ENCODE data around the gene NKAIN1. TPM values are rescaled to one million over a fixed set of nuclear protein-coding genes. Genes with fewer than 3 reads are reported as not detected.

The NKAIN1 gene
- total RNA-seq, 1 donor from 2014 or later = 2.2 TPM

DNA sequence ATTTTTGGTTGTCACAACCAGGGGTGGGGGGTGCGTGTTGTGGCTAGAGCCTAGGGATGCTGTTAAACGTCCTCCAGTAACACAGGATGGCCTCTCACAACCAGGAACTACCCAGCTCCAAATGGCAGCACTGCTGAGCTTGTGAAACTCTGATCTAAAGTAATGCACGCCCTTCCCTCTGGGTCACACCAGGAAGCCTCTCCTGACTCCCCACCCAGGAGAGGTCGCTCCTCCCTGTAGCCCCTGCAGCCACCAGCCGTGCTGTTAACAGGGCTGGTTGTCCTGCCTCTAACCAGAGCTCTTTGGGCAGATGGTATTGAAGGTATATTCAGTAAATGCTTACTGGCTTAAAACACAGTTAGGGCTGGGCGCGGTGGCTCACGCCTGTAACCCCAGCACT is 73.2 kb downstream of the NKAIN1 start:
- Mint-ChIP-seq H3K4me1 (ENCODE audit: unreplicated experiment) (peaks cover 14% of the 10 kb centered on the region), H3K4me3 (ENCODE audit: unreplicated experiment) (no peak overlapping the region), H3K27ac (ENCODE audit: unreplicated experiment) (no peak overlapping the region), H3K27me3 (ENCODE audit: unreplicated experiment) (peaks cover 2% of the 10 kb centered on the region), H3K9me3 (ENCODE audit: unreplicated experiment) (no peaks in the 10 kb centered on the region), H3K36me3 (ENCODE audit: unreplicated experiment) (no peaks in the 10 kb centered on the region)
- DNase-seq (ENCODE audit: extremely low spot score, unreplicated experiment) = no peak
- TF ChIP-seq, protein P1, sequence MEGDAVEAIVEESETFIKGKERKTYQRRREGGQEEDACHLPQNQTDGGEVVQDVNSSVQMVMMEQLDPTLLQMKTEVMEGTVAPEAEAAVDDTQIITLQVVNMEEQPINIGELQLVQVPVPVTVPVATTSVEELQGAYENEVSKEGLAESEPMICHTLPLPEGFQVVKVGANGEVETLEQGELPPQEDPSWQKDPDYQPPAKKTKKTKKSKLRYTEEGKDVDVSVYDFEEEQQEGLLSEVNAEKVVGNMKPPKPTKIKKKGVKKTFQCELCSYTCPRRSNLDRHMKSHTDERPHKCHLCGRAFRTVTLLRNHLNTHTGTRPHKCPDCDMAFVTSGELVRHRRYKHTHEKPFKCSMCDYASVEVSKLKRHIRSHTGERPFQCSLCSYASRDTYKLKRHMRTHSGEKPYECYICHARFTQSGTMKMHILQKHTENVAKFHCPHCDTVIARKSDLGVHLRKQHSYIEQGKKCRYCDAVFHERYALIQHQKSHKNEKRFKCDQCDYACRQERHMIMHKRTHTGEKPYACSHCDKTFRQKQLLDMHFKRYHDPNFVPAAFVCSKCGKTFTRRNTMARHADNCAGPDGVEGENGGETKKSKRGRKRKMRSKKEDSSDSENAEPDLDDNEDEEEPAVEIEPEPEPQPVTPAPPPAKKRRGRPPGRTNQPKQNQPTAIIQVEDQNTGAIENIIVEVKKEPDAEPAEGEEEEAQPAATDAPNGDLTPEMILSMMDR (IDR thresholded peaks at IDR 0.05) = no peak

DNA sequence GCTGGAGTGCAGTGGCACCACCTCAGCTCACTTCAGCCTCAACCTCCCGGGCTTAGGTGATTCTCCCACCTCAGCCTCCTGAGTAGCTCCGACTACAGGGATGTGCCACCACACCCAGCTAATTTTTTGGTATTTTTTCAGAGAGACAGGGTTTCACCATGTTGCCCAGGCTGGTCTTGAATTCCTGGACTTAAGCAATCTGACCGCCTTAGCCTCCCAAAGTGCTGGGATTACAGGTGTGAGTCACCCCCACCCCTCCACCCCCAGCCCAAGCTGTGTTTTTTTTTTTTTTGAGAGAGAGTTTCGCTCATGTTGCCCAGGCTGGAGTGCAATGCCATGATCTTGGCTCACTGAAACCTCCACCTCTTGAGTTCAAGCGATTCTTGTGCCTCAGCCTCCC is 75.4 kb downstream of the NKAIN1 start:
- H3K9me3 Mint-ChIP-seq (ENCODE audit: unreplicated experiment) = no peaks in the 10 kb centered on the region
- no peak overlapping the region for H3K4me3 Mint-ChIP-seq (ENCODE audit: unreplicated experiment)
- H3K27me3 Mint-ChIP-seq (ENCODE audit: unreplicated experiment) = peaks cover 2% of the 10 kb centered on the region
- peaks cover 5% of the 10 kb centered on the region for H3K4me1 Mint-ChIP-seq (ENCODE audit: unreplicated experiment)
- TF ChIP-seq, protein P1 (IDR thresholded peaks at IDR 0.05) = no peak
- H3K27ac Mint-ChIP-seq (ENCODE audit: unreplicated experiment) = no peak overlapping the region
- no peak for DNase-seq (ENCODE audit: extremely low spot score, unreplicated experiment)
- H3K36me3 Mint-ChIP-seq (ENCODE audit: unreplicated experiment) = no peaks in the 10 kb centered on the region

DNA sequence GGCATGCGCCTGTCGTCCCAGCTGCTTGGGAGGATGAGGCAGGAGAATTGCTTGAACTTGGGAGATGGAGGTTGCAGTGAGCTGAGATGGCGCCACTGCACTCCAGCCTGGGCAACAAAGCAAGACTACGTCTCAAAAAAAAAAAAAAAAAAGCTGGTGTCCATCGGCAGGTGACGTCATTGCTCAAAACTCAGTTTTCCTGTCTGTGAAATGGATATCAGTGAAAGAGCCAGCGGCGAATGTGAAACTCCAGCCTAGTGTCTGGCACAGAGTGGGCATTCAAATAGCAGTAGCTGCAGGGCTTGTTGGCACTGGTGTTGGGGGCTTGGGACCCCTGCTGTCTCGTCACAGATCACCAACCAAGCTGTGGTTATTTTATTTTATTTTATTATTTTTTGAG is 75.8 kb downstream of the NKAIN1 start:
- H3K4me1 Mint-ChIP-seq (ENCODE audit: unreplicated experiment) = peaks cover 5% of the 10 kb centered on the region
- TF ChIP-seq, protein P1 (IDR thresholded peaks at IDR 0.05) = no peak
- no peak overlapping the region for H3K4me3 Mint-ChIP-seq (ENCODE audit: unreplicated experiment)

DNA sequence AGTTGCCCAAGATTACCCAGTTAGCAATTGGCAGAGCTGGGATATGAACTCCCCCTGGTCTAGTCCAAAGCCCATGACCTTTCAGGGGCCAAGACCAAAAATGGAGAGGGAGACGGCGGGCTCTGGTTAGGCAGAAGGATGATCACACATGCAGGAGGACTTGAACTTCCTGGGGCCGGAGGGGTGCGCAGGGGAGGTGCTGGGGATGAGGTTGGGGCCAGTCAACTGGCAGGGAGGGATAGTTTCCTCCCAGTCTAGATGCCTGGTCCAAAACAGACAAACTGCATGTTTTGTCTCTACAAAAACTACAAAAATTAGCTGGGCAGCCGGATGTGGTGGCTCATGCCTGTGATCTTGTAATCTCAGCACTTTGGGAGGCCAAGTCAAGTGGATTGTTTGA is 78.1 kb downstream of the NKAIN1 start:
- Mint-ChIP-seq H3K27ac (ENCODE audit: unreplicated experiment) (no peak overlapping the region), H3K9me3 (ENCODE audit: unreplicated experiment) (no peaks in the 10 kb centered on the region), H3K4me3 (ENCODE audit: unreplicated experiment) (no peak overlapping the region), H3K36me3 (ENCODE audit: unreplicated experiment) (peaks cover 4% of the 10 kb centered on the region), H3K4me1 (ENCODE audit: unreplicated experiment) (peaks cover 5% of the 10 kb centered on the region), H3K27me3 (ENCODE audit: unreplicated experiment) (peaks cover 2% of the 10 kb centered on the region)
- TF ChIP-seq, protein P1 (IDR thresholded peaks at IDR 0.05) = no peak
- DNase-seq (ENCODE audit: extremely low spot score, unreplicated experiment) = no peak

More for the DNA sequence above, 75.8 kb downstream of the NKAIN1 start:
- no peak for DNase-seq (ENCODE audit: extremely low spot score, unreplicated experiment)
- Mint-ChIP-seq H3K9me3 (ENCODE audit: unreplicated experiment) (no peaks in the 10 kb centered on the region), H3K27ac (ENCODE audit: unreplicated experiment) (no peak overlapping the region), H3K27me3 (ENCODE audit: unreplicated experiment) (peaks cover 2% of the 10 kb centered on the region), H3K36me3 (ENCODE audit: unreplicated experiment) (no peaks in the 10 kb centered on the region)

DNA sequence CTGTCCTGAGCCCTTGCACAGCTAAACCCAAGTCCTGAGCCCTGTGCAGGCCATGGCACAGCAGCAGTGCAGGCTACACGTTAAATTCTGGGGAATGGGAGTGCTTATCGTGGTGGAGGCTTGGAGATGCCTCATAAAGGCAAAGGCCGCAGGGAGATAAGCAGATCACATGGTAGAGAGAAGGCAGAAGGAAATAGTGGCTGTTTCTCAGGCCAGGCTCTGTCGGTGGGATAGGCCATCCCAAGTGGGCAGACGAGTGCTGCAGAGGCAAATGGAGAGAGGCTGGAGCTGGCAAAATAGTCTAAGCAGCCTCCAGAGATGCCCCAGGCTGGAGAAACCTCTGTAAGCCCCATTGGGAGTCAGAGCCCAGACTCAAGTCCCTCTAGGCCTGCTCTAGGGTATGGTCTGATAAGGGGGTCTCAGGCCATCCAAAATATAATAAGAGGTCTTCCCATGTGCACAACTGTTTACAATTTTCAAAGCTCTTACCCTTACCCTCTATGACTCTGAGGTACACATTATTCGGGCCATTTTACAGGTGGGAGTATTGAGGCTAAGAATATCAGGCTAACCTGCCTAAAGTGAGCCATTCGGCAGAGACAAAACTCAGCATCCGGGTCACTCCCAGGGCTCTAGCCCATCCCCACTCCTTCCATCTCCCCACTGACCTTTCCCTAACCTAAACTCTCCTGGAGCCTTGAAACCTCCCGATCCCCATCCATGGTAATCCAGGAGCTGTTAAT is 79.6 kb downstream of the NKAIN1 start:
- no peaks in the 10 kb centered on the region for H3K9me3 Mint-ChIP-seq (ENCODE audit: unreplicated experiment)
- DNase-seq (ENCODE audit: extremely low spot score, unreplicated experiment) = no peak
- TF ChIP-seq, protein P1 (IDR thresholded peaks at IDR 0.05) = no peak
- no peak overlapping the region for H3K4me3 Mint-ChIP-seq (ENCODE audit: unreplicated experiment)
- peaks cover 12% of the 10 kb centered on the region for H3K4me1 Mint-ChIP-seq (ENCODE audit: unreplicated experiment)
- H3K27ac Mint-ChIP-seq (ENCODE audit: unreplicated experiment) = no peak overlapping the region
- H3K36me3 Mint-ChIP-seq (ENCODE audit: unreplicated experiment) = peaks cover 4% of the 10 kb centered on the region
- H3K27me3 Mint-ChIP-seq (ENCODE audit: unreplicated experiment) = peaks cover 2% of the 10 kb centered on the region
